K562 (cell line): Measurements from ENCODE around the gene TGOLN2. TPM values are rescaled to one million over a fixed set of nuclear protein-coding genes. Genes with fewer than 3 reads are reported as not detected.
"Not testable (repeated sequence)": the region's sequence is repeated elsewhere in the genome, so short reads cannot be mapped to it uniquely, and the experiment has no call there.

Experiments
- ATAC-seq: fragments of 200-7000 bp; cut with Tn5 transposase; 3 replicates; pipeline ENCODE4 v1.9.1; 2020; ENCODE audit warnings: moderate library complexity
- BruUV-seq: library from RNA; stranded (reverse); fragments of 400-500 nt; replicated peaks from 2 replicates; lab custom pipeline; 2021; lab: Mats Ljungman, UMichigan
- CTCF ChIA-PET: fragments of 300-600 bp; formaldehyde crosslinking; extraction: SDS; loops from one replicate; lab custom pipeline; 2021; ENCODE audit warnings: low intra/inter-chr PET ratio; lab: Yijun Ruan, JAX
- POLR2A ChIA-PET: fragments of 300-600, 350-650 bp; sonication (Branson Sonifier 250); formaldehyde crosslinking; extraction: SDS; loops from one replicate; lab custom pipeline; 2021; ENCODE audit warnings: antibody characterized with exemption, inconsistent platforms; lab: Yijun Ruan, JAX
- DNase-seq, 4 experiments: peaks; one replicate each; pipeline versions ENCODE4 v3.0.0 to v3.0.0-alpha.2; 2011 to 2018; ENCODE audit warnings: low spot score in 3 of 4, mixed read lengths in 3 of 4; ENCODE audit errors: extremely low read depth in 1 of 4
- FAIRE-seq: peaks from 2 replicates; lab custom pipeline; 2011; peaks lifted over from hg19 to GRCh38; lab: Jason Lieb, UNC
- H2AFZ ChIP-seq: 2 replicates; pipeline ENCODE4 v1.6.0; 2011; ENCODE audit warnings: low read depth, low read length, control low read depth, inconsistent platforms
- H3K27ac ChIP-seq: fragments of 200-600 bp; 3 replicates; pipeline ENCODE4 v1.8.0; 2011; ENCODE audit warnings: low read depth, mild to moderate bottlenecking, control low read depth, inconsistent platforms, low read length, moderate library complexity, mixed read lengths; ENCODE audit errors: extremely low read depth
- H3K27me3 ChIP-seq, 2 experiments: fragments of 300-600 bp in 1 of 2; 2 replicates in 1 of 2; 3 replicates in 1 of 2; pipeline versions ENCODE4 v1.6.0 to v1.8.0; 2011; ENCODE audit warnings: inconsistent platforms in 2 of 2, low read length in 2 of 2, mild to moderate bottlenecking in 1 of 2, mixed read lengths in 1 of 2, moderate library complexity in 1 of 2; ENCODE audit not compliant: control insufficient read depth in 2 of 2, insufficient read depth in 2 of 2
- H3K36me3 ChIP-seq: fragments of 300-600 bp; 3 replicates; pipeline ENCODE4 v1.8.0; 2011; ENCODE audit warnings: mild to moderate bottlenecking, low read length, inconsistent platforms; ENCODE audit not compliant: control insufficient read depth, insufficient read depth
- H3K4me1 ChIP-seq, 2 experiments: fragments of 200-600 bp in 1 of 2; replicated peaks in 1 of 2; 2 replicates in 1 of 2; 3 replicates in 1 of 2; pipeline versions ENCODE4 v1.5.1 to v1.8.0; 2011; ENCODE audit warnings: inconsistent platforms in 2 of 2, low read length in 2 of 2, mild to moderate bottlenecking in 1 of 2, mixed read lengths in 1 of 2, moderate library complexity in 1 of 2; ENCODE audit not compliant: control insufficient read depth in 2 of 2, insufficient read depth in 2 of 2
- H3K4me2 ChIP-seq: 2 replicates; pipeline ENCODE4 v1.6.1; 2011; ENCODE audit warnings: low read length, control low read depth, inconsistent platforms, mixed read lengths; ENCODE audit not compliant: insufficient read depth
- H3K4me3 ChIP-seq: fragments of 200-600 bp; sonication (generic), shearing (Covaris generic); 2 replicates; pipeline ENCODE4 v1.5.1; 2016; ENCODE audit warnings: control low read depth, inconsistent platforms
- H3K79me2 ChIP-seq: fragments of 200-600 bp; 3 replicates; pipeline ENCODE4 v1.8.0; 2011; ENCODE audit warnings: low read length, inconsistent platforms; ENCODE audit not compliant: control insufficient read depth, insufficient read depth
- H3K9ac ChIP-seq, 2 experiments: 2 replicates each; pipeline versions ENCODE4 v1.6.0 to v1.6.1; 2011; ENCODE audit warnings: low read depth in 2 of 2, low read length in 2 of 2, control low read depth in 1 of 2, inconsistent platforms in 1 of 2, mild to moderate bottlenecking in 1 of 2, mixed read lengths in 1 of 2; ENCODE audit not compliant: insufficient read depth in 1 of 2
- H3K9me1 ChIP-seq: one replicate; pipeline ENCODE4 v1.6.0; 2011; ENCODE audit warnings: inconsistent platforms, mild to moderate bottlenecking, low read length, moderate library complexity; ENCODE audit not compliant: control insufficient read depth, insufficient read depth
- H3K9me3 ChIP-seq: replicated peaks from 2 replicates; pipeline ENCODE4 v1.5.1; 2011; ENCODE audit warnings: low read depth, low read length, inconsistent platforms; ENCODE audit not compliant: control insufficient read depth, insufficient read depth
- H4K20me1 ChIP-seq: replicated peaks from 2 replicates; pipeline ENCODE4 v1.6.1; 2011; ENCODE audit warnings: low read length, inconsistent platforms, mixed read lengths; ENCODE audit not compliant: control insufficient read depth, insufficient read depth
- CBFA2T3 ChIP-seq: fragments of 450-650 bp; IDR thresholded peaks from 2 replicates; pipeline ENCODE4 v1.6.1; 2017
- CCNT2 ChIP-seq: IDR thresholded peaks from 2 replicates; pipeline ENCODE4 v1.6.1; 2011; ENCODE audit warnings: borderline replicate concordance, low read depth, mild to moderate bottlenecking, moderate library complexity, mixed read lengths, low read length; ENCODE audit not compliant: insufficient read length; ENCODE audit errors: extremely low read depth
- CEBPB ChIP-seq: fragments of 450-650 bp; IDR thresholded peaks from 2 replicates; pipeline ENCODE4 v1.6.1; 2016; ENCODE audit warnings: missing genetic modification characterization, missing compliant biosample characterization
- DPF2 ChIP-seq: fragments of 450-650 bp; IDR thresholded peaks from 2 replicates; pipeline ENCODE4 v1.6.1; 2016
- ELF1 ChIP-seq: fragments of 200-800 bp; sonication (Bioruptor generic); IDR thresholded peaks from 2 replicates; pipeline ENCODE4 v1.6.1; 2016; ENCODE audit warnings: missing genetic modification characterization, missing compliant biosample characterization
- POLR2AphosphoS2 ChIP-seq: IDR thresholded peaks from 2 replicates; pipeline ENCODE4 v1.6.1; 2012; ENCODE audit warnings: low read length, improper control_type of control experiment
- POLR2B ChIP-seq: fragments of 450-650 bp; IDR thresholded peaks from 2 replicates; pipeline ENCODE4 v1.6.1; 2018; ENCODE audit warnings: low read depth; ENCODE audit not compliant: partially characterized antibody
- POLR2G ChIP-seq: fragments of 200-400 bp; formaldehyde crosslinking; IDR thresholded peaks from 2 replicates; pipeline ENCODE4 v1.6.1; 2017; ENCODE audit warnings: low read depth, mild to moderate bottlenecking, antibody characterized with exemption, low read length, moderate library complexity
- RBFOX2 ChIP-seq: fragments of 200-400 bp; formaldehyde crosslinking; IDR thresholded peaks from 2 replicates; pipeline ENCODE4 v1.6.1; 2017; ENCODE audit warnings: low read depth, mild to moderate bottlenecking, low read length, moderate library complexity
- XRCC3 ChIP-seq: fragments of 450-650 bp; IDR thresholded peaks from 2 replicates; pipeline ENCODE4 v1.6.1; 2017; ENCODE audit warnings: mild to moderate bottlenecking, moderate library complexity
- ZNF764 ChIP-seq: fragments of 250-450 bp; sonication (Bioruptor Pico); IDR thresholded peaks from 2 replicates; pipeline ENCODE4 v1.4.0; 2020; ENCODE audit warnings: low read depth, mild to moderate bottlenecking, moderate library complexity
- WGBS: fragments of 100-300 bp; shearing (Covaris generic); methylation state at CpG from one replicate; pipeline ENCODE4 v1.1.6; 2016; ENCODE audit warnings: low coverage, mixed read lengths; ENCODE audit not compliant: insufficient coverage; ENCODE audit errors: missing lambda C conversion rate; 5-methylcytosine and 5-hydroxymethylcytosine counted together
- in situ Hi-C: fragments of 300-500 bp; cut with MboI; formaldehyde crosslinking; loops from 4 replicates; pipeline ENCODE4 v1.15.0; 2018; ENCODE audit warnings: inconsistent platforms, mixed read lengths
- intact Hi-C: fragments of 100-400 bp; cut with micrococcal nuclease; formaldehyde crosslinking; loops from 2 replicates; pipeline ENCODE4 v1.14.2; 2022
- polyA plus RNA-seq, 8 experiments: library from polyadenylated mRNA; depleted of rRNA in 4 of 8; stranded (reverse) in 5 of 8; unstranded in 3 of 8; fragments of >200 nt; fragmentation: Nextera tagmentation in 2 of 8; fragmentation: Illumina TruSeq in 1 of 8; extraction: Ambion mirVana in 2 of 8; extraction: Trizol in 1 of 8; gene quantifications; 2 replicates each; pipeline versions ENCODE4 v1.2.1 to v1.2.3, GENCODE V29; 2011 to 2014; ENCODE audit warnings: inconsistent platforms in 1 of 8, missing spikeins in 1 of 8
- total RNA-seq, 7 experiments: library from RNA; depleted of rRNA in 6 of 7; stranded (reverse); fragments of >200 nt in 6 of 7; fragmentation: Illumina TruSeq in 2 of 7; extraction: Trizol in 2 of 7; gene quantifications; 2 replicates each; pipeline versions ENCODE4 v1.2.1 to v1.2.3, GENCODE V29; 2011 to 2021; ENCODE audit warnings: low replicate concordance in 1 of 7
- TF ChIP-seq, protein P1 (sequence below), 2 experiments: fragments of 200-800 bp in 1 of 2; sonication (Bioruptor generic) in 1 of 2; sonication (generic) in 1 of 2; formaldehyde crosslinking in 1 of 2; IDR thresholded peaks in 1 of 2; conservative IDR thresholded peaks in 1 of 2; 2 replicates each; pipeline versions ENCODE4 v1.5.0 to v1.6.1; 2016 to 2020; ENCODE audit warnings: missing compliant biosample characterization in 1 of 2, missing genetic modification characterization in 1 of 2, missing genetic modification reagents in 1 of 2
- TF ChIP-seq, protein P2 (sequence below): fragments of 450-650 bp; IDR thresholded peaks from 2 replicates; pipeline ENCODE4 v1.7.0; 2016; ENCODE audit warnings: borderline replicate concordance

TGOLN2 gene
- total and polyA plus RNA-seq, 9 of the 15 experiments (the other 6 are each of a cell fraction or from before 2014, with no cell fraction given) = 13.0 to 66.5 (median 35.9) TPM

DNA sequence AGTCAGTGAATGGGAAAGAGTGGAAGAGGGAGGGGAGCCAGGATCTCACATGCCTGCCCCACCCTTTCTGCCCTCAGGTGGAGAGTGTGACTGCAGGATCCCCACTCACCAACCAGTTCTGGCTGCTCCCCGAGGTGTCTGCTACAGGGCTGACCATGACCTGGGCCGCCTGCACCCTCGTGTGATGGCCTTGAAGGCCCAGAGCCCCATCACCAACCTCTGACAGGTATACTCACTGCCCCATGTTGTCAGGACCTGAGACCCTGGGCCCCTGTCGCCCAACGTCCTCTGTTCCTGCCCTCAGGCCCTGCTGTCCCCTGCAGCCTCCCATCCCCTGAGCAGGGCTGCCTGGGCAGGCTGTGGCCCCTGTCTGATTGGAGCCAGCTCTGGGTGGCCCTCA, 11.9 kb downstream of the TGOLN2 start:
- CTCF ChIA-PET, intact Hi-C loops, FAIRE-seq: not testable (repeated sequence)

DNA sequence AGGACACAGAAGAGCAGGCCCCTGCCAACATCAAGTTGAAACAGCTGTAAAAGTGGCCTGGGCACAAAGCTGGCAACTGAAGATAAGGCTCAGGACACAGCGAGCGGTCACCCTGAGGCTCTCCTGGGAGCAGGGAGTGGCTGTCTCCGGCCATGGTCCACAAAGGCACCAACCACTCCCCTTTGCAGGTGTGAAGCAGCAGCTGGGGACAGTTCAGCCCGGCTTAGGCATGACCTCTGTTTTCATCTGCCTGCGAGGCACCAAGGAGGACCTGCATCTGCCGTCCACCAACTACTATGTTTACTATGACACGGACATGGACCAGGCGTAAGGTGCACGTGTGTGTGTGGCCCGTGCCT, 12.9 kb downstream of the TGOLN2 start:
- WGBS = 66% methylated on average over 10 of the region's 10 CpGs
- 0 out of 4 replicates have a peak overlapping the region, but pooled peaks of 1 of the 2 experiments have one; percentile 19 for H3K9ac ChIP-seq
- H3K4me2 ChIP-seq = no peak overlapping the region
- ChIA-PET CTCF (no interaction called here), POLR2A (interaction anchor here (0.6 to 1.4 kb wide), 2 partner anchors 11 kb away, joined by 3 to 5 read pairs; no protein-coding TSS in a partner anchor)
- intact Hi-C loops = no loop called here
- no peak overlapping the region for H3K4me3 ChIP-seq
- H3K36me3 ChIP-seq = peaks cover 36% of the 10 kb centered on the region
- H3K9me3 ChIP-seq = no peaks in the 10 kb centered on the region
- no peaks in the 10 kb centered on the region; a peak in 1 of 5 replicates for H3K27me3 ChIP-seq
- FAIRE-seq (no peak), ATAC-seq (peak; percentile 36), DNase-seq (no peak)
- no peaks in the 10 kb centered on the region; a peak in 1 of 5 replicates for H3K4me1 ChIP-seq
- H3K9me1 ChIP-seq = peaks cover 2% of the 10 kb centered on the region
- peaks cover 6% of the 10 kb centered on the region for H4K20me1 ChIP-seq
- no peak overlapping the region for H2AFZ ChIP-seq
- H3K27ac ChIP-seq = no peak overlapping the region
- no TSS peak for BruUV-seq
- in situ Hi-C loops = no loop called here
- H3K79me2 ChIP-seq = peaks cover 7% of the 10 kb centered on the region; the same call in 2 of the 3 replicates
- TF ChIP-seq ZNF764 (no peak), POLR2B (no peak), CEBPB (tag) (no peak), POLR2G (0 out of 2 replicates have a peak, but pooled peaks have one; percentile 33), ELF1 (tag) (no peak), DPF2 (no peak), CBFA2T3 (peak; percentile 40; the same call in 1 of the 2 replicates), XRCC3 (no peak), POLR2AphosphoS2 (0 out of 2 replicates have a peak, but pooled peaks have one; percentile 7), CCNT2 (no peak)
- TF ChIP-seq, protein P1, sequence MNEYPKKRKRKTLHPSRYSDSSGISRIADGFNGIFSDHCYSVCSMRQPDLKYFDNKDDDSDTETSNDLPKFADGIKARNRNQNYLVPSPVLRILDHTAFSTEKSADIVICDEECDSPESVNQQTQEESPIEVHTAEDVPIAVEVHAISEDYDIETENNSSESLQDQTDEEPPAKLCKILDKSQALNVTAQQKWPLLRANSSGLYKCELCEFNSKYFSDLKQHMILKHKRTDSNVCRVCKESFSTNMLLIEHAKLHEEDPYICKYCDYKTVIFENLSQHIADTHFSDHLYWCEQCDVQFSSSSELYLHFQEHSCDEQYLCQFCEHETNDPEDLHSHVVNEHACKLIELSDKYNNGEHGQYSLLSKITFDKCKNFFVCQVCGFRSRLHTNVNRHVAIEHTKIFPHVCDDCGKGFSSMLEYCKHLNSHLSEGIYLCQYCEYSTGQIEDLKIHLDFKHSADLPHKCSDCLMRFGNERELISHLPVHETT (CRISPR knock-in tag; conservative IDR thresholded peaks at IDR 0.05 in 1 of 2, IDR thresholded peaks at IDR 0.05 in 1 of 2) = no peak
- TF ChIP-seq, protein P2, sequence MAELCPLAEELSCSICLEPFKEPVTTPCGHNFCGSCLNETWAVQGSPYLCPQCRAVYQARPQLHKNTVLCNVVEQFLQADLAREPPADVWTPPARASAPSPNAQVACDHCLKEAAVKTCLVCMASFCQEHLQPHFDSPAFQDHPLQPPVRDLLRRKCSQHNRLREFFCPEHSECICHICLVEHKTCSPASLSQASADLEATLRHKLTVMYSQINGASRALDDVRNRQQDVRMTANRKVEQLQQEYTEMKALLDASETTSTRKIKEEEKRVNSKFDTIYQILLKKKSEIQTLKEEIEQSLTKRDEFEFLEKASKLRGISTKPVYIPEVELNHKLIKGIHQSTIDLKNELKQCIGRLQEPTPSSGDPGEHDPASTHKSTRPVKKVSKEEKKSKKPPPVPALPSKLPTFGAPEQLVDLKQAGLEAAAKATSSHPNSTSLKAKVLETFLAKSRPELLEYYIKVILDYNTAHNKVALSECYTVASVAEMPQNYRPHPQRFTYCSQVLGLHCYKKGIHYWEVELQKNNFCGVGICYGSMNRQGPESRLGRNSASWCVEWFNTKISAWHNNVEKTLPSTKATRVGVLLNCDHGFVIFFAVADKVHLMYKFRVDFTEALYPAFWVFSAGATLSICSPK = no peak

More for the DNA sequence above, 11.9 kb downstream of the TGOLN2 start:
- TF ChIP-seq POLR2G (peak; percentile 49), RBFOX2 (peak; percentile 51; the same call in 1 of the 2 replicates)
- TF ChIP-seq, all 486 proteins: peak for 2; not testable (repeated sequence) for 484
- in situ Hi-C loops, H3K9me1 ChIP-seq, H3K27me3 ChIP-seq, H3K4me2 ChIP-seq, H4K20me1 ChIP-seq, DNase-seq, H3K9me3 ChIP-seq, H2AFZ ChIP-seq, H3K4me1 ChIP-seq, POLR2A ChIA-PET, BruUV-seq, H3K4me3 ChIP-seq, H3K27ac ChIP-seq, H3K9ac ChIP-seq: not testable (repeated sequence)
- 74% methylated on average over 3 of the region's 5 CpGs for WGBS
- ATAC-seq = peak; percentile 8; the same call in 2 of the 3 replicates
- peaks cover 10% of the 10 kb centered on the region; the same call in 2 of the 3 replicates for H3K79me2 ChIP-seq
- peaks cover 47% of the 10 kb centered on the region for H3K36me3 ChIP-seq
